ENCODE data around the gene KRTAP10-1.

The KRTAP10-1 gene

DNA sequence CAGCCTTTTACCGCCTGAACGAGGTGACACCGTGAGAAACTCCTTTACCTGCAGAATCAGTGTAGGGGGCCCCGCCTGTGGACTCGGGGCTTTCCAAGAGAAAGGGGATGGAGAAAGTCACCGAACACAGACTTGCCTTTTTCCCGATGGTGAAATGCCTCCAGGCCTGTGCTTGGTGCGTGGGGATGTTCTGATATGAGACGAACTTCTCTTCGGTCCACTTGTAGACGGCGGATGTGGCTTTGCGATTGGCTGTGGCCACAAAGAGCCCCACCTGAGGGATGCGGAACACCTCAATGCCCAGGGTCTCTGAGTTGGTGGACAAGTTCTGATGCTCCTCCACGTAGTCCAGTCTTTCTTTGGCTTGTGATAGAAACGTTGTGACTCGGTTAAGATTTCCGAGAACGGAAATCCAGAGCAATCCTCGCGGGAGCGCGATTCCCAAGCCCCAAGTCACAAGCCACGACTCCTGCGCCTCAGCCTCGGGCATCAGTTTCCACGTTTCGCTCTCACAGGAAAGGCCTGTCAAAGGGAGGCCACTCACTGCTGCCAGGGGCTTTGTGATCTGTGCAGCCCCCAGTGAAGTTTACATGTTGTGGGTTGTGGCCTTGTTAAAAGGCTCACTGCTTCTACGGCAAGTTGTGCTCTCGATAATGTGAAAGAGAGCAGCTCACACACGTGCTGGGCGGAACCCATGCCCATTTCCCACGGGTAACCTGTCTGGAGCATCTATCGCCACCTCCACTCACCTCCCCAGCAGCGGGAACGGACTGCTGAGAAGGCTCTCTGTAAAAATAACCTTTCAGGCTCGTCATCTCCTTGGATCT, 12.6 kb downstream of the KRTAP10-1 start:
- no peak for DNase-seq

DNA sequence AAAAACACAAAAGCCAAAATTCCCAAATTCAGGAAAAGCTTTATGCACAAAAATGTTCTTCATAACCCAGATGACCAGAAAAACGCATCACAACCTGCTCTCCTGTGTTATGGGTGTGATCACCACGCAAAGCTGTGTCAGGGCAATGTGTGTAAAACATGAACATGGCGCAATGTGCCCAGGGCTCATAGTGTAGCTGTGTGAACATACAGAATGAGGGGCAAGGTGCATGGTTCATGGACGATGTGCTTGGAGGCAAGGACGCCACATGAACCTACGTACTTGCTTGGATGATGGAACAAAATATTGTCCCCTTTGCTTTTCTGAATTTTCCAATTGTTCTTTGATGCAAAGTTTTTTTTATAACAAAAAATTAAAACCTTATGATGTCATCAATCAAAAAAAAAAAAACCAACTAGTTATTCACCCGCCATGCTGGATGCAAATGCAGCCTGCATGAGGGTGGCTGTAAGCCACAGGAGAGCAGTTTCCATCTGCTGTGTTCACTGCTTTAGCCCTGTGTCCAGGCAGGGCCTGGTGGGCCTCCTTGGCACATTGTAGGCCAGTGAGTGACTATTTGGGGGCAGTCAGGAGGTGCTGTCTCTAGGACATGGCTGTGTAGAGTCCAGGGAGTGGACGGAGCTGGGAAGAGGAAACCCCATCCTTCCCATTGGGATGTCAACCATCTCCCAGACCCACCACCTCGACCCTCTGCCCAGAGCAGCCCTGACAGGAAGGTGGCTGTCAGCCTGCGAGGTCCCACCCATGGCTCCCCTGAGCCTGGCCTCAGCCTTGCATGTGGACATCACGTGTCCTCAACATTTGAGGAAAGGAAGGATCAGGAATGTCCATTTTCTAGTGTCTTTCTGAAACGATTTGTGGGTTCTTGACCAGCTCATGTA, 13.6 kb downstream of the KRTAP10-1 start:
- DNase-seq, result no peak

DNA sequence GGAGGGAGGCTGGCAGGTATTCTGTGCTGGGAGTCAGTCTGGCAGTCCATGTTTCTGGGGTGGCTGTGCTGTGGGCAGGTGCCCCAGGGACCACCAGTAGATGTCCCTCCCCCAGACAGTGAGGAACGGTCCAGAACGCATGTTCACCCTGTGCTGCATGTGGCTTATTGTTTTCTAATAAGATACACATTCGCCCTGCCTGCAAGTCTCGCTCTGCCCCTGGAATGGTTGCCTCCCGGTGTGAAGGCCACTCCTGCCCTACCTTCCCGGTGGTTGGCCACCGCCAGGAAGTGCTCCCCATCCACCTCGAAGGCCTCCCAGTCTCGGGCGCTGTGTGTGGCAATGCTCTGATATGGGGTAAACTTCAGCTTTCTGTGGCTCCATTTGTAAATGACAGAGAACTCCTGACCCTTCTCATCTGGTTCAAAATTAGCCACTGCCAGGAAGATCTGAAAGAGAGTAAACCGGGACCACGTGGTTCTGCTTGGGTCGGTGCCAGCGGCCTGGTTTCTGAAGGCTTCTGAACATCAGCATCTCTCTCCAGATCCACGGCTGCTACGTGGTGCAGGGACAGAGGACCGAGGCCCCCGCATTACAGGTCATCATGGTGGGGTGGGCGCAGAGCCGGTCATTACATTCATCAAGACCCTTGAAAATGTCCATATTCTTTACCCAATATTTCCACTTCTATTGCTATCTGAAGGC, 14.5 kb downstream of the KRTAP10-1 start:
- DNase-seq, result no peak

DNA sequence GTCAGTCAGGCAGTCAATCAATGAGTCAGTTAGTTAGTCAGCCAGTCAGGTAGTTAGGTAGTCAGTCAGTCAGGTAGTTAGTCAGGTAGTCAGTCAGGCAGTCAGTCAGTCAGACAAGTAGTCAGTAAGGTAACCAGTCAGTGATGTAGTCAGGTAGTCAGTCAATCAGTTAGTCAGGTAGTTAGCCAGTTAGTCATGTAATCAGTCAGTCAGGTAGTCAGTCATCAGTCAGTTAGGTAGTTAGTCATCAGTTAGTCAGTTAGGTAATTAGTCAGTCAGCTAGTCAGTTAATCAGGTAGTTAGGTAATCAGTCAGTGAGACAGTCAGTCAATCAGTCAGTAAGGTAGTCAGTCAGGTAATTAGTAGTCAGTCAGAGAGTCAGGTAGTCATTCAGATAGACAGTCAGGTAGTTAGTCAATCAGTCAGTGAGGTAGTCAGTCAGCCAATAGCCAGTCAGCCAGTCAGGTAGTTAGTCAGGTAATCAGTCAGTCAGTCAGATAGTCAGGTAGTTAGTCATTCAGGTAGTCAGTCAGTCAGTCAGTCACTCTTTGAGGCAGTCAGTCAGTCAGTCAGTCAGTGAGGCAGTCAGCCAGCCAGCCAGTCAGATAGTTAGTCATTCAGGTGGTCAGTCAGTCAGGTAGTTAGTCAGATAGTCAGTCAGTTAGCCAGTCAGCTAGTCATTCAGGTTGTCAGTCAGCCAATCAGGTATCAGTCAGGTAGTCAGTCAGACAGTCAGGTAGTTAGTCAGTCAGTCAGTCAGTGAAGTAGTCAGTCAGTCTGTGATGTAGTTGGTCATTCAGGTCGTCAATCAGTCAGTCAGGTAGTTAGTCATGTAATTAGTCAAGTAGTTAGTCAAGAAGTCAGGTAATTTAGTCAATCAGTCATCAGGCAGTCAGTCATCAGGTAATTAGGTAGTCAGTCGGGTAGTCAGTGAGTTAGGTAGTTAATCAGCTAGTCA, 15.3 kb downstream of the KRTAP10-1 start:
- DNase-seq, result no peak

DNA sequence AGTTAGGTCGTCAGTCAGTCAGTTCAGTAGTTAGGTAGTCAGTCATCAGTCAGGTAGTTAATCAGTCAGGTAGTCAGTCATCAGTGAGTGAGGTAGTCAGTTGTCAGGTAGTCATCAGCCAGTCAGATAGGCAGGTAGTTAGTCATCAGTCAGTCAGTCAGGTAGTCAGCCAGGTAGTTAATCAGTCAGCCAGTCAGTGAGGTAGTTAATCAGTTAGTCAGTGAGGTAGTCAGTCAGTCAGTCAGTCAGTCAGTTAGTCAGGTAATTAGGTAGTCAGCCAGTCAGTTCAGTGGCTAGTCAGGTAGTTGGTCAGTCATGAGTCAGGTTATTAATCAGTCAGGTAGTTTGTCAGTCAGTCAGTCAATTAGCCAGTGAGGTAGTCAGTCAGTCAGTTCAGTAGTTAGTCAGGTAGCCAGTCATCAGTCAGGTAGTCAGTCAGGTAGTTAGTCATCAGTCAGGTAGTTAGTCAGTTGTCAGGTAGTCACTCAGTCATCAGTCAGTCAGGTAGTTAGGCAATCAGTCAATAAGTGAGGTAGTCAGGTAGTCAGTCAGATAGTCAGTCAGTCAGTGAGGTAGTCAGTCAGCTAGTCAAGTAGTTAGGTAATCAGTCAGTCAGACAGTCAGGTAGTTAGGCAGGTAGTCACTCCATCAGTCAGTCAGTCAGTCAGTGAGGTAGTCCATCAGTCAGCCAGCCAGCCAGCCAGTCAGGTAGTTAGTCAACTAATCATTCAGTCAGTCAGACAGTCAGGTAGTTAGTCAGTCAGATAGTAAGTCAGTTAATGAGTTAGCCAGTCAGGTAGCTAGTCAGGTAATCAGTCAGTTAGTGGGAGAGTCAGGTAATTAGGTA, 16.2 kb downstream of the KRTAP10-1 start:
- DNase-seq, result no peak

DNA sequence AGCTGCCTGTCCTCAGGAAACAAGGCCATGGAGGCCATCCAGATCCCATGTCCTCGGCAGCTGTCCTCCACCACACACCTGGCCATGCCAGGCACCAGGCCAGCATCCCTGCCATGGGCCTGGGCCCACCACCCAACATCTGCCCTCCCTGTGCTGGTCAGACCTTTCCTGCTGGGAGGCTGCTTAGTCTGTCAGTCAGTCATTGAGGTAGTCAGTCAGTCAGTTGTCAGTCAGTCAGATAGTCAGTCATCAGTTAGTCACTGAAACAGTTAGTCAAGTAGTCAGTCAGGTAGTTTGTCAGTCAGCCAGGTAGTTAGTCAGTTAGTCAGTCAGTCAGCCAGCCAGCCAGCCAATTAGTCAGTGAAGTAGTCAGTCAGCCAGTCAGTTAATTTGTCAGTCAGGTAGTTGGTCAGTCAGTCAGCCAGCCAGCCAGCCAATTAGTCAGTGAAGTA, 17.2 kb downstream of the KRTAP10-1 start:
- no peak for DNase-seq

DNA sequence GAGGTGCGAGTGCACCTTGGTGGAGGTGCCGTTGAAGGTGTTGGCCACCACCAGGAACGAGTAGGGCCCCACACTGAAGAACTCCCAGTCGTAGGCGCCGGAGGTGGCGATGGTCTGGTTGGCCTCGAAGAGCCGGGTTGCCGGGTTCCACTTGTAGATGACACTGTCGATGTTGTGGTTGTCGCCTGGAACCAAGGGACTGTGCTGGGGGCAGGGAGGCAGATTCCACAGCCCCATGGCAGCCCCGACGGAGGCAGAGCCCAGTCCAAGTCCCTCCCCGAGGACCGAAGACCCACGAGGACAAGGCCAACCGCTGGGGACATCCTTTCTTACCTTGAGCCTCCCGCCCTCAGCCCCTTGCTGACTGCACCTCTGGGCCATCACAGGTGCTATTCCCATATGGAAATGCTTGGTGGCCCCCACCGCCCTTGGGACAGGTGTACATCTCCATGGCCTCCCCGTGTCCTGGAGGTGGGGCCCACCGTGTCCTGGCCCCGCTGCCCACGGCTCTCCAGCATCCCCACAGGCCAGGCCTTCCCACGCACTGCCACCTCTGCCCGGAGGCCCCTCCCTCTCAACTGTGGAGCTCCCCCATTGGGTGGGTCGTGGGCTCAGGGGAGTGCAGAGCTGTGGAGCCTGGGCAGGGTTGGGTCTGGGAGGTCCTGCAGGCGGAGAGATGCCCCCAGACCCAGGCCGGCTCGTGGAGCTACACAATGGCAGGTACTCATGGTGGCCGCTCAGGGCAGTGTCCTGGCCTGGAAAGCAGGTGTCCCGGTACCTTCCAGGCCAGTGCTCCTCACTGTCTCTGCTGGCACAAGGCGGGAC, 17.9 kb downstream of the KRTAP10-1 start:
- no peak for DNase-seq

DNA sequence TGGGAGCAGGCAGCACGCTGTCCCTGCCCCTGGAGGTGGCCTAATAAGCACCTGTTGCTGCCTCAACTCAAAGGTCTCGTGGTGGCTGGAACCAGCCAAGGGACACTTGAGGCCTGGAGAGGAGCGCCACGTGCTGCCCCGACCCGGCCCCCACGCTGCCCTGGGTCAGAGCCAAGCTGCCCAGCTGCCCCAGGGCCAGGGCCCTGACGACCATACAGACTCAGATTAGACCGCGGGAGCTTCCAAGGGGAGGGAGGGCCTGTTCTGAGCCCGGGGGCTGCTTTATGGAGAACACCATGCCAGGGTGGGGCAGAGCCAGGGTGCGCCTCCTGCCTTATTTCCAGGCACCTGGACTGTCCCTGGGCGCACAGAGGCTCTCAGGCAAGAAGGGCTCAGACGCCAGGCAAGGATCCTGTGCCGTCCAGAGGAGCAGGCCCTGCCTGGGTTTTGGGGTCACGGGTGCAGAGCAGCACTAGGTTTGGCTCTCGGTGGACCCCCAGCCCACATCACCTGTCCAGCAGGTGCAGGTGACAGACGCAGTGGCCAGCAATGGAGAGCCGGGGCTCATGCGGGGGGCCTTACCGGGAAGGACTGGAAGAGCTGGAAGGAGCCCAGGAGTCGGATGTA, 18.6 kb downstream of the KRTAP10-1 start:
- DNase-seq, result no peak

DNA sequence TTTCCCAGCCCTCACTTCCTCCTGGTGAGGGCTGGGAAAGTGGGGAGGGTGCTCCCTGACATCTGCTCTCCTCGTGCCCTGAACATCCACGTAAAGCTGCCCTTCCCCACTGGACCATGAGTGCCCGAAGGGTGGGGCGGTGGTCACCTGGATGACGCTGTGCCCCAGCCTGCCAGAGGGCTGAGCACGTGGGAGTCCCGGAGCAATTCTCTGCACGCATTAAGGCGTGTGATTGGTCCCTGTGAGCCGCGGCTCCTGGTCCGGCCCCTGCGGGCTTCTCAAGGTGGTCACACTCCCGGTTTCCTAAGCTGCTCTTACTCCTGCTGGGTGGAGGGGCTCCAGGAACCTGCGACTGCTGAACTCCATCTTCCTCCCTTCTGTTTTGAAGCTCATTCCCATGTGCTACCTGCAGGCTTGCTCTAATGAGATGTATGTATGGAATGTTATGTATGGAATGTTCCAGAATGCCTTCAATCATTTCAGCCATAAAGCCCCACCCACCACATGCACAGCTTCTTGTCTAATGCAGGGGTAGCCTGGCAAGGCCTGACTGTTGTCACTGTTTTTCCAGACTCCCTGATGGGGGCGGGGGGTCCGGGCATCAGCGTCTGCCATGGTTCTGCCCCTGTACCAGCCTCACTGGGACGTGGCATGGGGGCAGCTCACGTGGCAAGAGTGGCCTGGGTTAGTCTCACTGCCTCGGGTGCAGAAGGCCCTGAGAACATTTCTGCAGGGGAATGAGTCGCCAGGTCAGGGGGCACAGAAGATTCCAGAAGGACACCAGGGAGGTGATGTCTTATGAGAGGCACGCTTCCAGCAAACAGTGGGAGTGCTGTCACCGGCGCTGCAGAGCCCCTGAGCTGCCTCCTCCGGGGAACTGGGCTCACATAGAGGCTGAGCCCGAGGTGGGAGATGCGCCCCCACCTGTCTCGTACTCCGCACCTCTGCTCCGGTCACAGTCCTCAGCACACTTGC, 19.4 kb downstream of the KRTAP10-1 start:
- no peak for DNase-seq

DNA sequence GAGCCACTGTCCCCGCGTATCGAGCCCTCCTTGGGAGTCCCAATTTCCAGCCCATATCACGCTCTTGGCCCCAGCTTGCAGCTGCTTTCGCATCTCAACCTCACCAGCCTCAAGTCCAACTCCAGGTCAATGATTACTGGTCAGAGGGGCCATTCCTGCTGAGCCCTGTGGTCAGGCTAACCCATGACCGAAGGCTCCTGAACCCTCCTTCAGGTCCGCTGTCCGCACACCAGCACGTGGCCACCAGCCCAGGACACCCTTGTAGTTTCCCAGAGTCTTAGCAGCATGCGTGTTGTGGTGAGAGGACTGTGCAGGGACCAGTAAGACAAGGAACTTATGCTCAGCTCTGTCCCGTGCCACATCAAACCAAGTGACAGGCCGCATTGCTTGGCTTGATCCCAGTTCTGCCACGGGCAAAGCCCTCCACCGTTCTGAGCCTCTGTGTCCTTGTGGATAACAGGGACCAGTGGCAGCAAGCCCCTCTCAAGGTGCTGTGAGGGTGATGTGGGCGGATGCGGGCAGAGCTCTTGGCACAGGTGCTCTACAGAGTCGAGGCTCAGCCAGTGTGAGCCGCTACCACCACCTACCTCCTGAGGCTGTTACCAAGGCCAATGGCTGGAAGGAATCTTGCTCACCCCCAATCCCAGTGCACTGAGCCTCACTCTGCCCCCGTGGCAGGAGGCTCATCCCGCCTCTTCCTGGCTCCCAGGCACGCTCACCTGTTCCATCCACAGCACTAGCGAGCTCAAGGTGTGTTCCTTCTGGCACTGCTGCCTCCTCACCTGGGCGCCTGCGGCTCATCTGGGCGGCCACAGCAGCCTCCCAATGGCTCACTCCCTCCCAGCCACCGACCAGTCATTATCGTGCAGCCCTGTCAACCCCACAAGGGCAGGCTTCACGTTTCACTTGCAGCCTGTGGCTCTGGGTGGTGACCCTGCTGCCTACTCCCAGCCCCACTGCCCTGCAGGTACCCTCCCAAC, 20.4 kb downstream of the KRTAP10-1 start:
- DNase-seq, result no peak

DNA sequence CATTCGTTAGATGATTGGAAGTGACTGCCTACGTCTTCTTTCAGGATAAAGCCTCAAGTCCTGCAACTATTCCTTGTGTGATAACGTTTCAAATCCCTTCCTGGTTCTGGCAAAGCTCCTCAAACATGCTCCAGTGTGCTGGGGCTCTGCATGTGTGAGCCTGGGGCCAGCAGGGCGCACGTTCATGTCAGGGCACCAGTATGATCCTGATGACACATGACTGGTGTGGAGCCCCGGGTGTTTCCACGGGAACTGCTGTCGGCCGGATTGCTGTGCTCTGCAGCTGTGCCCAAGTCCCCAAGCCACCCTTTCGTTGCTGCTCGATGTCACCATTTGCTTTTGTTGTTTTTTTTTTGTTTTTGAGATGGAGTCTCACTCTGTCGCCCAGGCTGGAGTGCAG, 21.3 kb downstream of the KRTAP10-1 start:
- DNase-seq, result no peak

DNA sequence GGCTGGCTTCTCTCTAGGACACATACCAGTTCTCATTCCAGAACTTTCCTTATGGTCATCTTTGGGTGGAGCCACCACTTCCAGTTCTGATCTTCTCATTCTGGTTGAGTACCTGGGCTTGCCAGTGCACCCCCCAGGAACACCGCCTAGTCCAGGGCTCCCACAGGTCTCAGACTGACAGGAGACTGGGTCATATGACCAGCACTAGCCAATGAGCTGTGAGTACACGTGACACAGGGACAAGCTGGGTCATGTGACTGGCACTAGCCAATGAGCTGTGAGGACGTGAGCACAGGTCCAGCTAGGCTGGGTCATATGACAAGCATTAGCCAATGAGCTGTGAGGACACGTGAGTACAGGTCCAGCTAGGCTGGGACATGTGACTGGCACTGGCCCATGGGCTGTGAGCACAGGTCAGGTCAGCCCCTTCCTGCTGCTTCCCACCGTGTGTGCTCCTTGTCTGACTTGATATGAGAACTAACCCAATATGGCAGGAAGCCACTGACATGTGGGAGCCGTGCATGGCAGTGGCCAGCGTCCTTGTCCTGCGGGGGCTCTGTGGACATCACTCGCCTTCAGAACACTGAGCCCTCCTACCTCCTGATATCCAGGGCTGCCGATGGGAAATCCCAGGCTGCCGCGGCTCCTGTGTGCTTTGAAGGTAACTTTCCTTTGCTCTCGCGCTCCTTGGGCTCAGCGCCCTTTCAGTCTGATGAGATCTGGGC, 22.7 kb downstream of the KRTAP10-1 start:
- peak; percentile 64 for DNase-seq

DNA sequence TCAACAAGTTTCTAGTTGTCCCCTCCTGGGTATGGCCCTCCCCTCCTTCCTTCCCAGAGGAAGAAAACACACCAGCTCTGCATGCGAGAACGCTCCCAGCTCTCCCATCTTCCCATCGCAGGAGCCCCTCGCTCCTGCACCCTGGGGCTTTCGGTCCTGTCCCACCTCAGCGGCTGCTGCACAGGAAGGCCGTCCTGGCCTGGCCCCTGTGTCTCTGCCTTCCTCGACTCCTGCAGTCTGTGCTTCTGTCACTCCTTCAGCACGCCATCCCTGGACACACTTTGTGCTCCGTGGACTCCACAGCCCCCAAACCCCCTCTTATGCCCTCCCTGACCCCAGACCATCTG, 23.2 kb downstream of the KRTAP10-1 start:
- DNase-seq, result no peak

DNA sequence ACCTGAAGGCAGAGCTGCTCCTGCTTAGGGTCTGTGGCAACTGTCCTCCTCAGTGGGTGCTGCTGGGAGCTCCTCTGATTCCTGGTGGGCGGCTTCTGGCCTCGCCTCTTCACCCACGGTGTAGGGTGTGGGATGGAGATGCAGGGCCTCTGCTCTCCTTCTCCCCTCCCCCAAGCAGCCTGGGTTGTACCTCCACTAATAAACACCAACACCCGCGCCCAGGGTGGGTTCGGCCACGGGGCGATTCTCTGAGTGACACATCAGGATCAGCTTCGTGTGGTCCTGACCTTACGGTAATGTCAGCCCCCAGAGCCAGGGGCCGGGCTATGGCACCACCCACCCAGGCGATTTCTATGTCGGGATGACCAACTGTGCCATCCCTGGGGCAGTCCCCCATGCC, 23.7 kb downstream of the KRTAP10-1 start:
- DNase-seq, result no peak

DNA sequence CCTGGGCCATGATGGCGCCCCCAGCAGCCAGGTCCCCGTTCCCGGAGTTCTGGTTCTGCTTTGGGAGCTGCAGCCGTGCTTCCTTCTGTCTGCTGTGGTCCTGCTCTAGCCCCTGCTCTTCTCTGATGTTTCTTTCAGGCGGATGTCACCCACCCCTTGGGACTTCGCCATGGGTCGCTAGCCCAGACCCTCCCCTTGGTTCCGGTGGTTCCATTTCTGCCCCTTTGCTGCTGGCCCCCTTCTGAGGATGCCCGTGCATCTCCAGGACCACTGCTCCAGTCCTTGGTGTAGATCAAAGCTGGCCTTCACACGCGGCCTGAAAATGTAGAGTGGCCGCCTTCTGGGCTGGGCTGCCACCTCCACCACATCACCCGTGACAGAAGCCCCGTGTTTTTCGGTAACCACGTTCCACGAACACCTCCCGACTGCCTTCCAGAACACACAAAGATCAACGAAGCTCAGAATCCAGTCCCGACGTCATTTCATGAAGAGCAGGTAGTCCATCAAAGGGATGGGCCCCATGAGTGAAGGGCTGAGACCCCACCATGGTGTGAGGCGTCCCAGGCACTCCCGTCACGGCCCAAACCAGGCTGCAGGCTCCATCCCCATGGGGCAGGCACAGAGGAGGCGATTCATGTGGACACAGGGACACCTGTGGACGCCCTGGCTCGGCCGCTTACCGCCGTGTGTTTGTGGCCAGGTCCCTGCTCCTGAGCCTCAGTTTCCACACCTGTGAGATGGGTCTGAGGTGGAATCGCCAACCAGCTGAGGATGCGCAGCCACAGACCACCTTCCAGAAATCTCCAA, 24.4 kb downstream of the KRTAP10-1 start:
- no peak for DNase-seq

Data from activated CD4-positive, alpha-beta T cell treated with anti-CD3 and anti-CD28 coated beads for 48 hours (primary cell).